Measurements from ENCODE around the gene P2RY2.

DNA sequence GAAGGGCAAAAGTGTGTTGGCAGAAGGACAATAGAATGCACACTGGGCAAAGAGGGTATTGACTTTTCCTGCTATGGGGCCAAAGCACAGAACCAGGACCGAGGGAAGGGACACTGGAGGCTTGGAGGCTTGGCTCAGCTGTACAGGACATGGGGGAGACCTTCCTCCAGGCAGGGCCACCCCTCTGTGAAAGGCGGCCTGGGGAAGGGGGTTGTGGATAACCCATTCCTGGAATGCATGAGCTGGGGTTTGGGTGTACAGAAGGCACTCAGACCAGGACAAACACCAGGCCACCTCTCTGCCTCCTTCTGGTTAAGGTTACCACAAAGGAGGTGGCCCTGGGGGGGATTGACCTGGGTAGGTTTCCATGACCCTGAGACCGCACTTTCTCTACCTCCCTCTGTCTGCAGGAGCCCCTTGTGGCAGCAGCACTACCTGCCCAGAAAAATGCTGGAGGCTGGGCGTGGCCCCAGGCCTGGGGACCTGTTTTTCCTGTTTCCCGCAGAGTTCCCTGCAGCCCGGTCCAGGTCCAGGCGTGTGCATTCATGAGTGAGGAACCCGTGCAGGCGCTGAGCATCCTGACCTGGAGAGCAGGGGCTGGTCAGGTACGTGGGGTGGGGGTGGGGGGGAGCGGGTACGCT is 9.6 kb downstream of the P2RY2 start:
- no peak for TF ChIP-seq EZH2 (IDR thresholded peaks at IDR 0.05; ENCODE audit: borderline replicate concordance, low read depth, low read length)
- TF ChIP-seq MTA3 (IDR thresholded peaks at IDR 0.05; ENCODE audit: borderline replicate concordance), result no peak
- no peak for TF ChIP-seq RCOR1 (IDR thresholded peaks at IDR 0.05; ENCODE audit: borderline replicate concordance in 1 of 2, low read depth in 2 of 2, low read length in 2 of 2)
- TF ChIP-seq LARP7 (IDR thresholded peaks at IDR 0.05), result no peak
- TF ChIP-seq, protein P1, sequence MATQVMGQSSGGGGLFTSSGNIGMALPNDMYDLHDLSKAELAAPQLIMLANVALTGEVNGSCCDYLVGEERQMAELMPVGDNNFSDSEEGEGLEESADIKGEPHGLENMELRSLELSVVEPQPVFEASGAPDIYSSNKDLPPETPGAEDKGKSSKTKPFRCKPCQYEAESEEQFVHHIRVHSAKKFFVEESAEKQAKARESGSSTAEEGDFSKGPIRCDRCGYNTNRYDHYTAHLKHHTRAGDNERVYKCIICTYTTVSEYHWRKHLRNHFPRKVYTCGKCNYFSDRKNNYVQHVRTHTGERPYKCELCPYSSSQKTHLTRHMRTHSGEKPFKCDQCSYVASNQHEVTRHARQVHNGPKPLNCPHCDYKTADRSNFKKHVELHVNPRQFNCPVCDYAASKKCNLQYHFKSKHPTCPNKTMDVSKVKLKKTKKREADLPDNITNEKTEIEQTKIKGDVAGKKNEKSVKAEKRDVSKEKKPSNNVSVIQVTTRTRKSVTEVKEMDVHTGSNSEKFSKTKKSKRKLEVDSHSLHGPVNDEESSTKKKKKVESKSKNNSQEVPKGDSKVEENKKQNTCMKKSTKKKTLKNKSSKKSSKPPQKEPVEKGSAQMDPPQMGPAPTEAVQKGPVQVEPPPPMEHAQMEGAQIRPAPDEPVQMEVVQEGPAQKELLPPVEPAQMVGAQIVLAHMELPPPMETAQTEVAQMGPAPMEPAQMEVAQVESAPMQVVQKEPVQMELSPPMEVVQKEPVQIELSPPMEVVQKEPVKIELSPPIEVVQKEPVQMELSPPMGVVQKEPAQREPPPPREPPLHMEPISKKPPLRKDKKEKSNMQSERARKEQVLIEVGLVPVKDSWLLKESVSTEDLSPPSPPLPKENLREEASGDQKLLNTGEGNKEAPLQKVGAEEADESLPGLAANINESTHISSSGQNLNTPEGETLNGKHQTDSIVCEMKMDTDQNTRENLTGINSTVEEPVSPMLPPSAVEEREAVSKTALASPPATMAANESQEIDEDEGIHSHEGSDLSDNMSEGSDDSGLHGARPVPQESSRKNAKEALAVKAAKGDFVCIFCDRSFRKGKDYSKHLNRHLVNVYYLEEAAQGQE (IDR thresholded peaks at IDR 0.05; ENCODE audit: borderline replicate concordance), result no peak
- TF ChIP-seq, protein P1 (CRISPR knock-in tag; IDR thresholded peaks at IDR 0.05; ENCODE audit: low read depth), result no peak
- TF ChIP-seq, protein P2, sequence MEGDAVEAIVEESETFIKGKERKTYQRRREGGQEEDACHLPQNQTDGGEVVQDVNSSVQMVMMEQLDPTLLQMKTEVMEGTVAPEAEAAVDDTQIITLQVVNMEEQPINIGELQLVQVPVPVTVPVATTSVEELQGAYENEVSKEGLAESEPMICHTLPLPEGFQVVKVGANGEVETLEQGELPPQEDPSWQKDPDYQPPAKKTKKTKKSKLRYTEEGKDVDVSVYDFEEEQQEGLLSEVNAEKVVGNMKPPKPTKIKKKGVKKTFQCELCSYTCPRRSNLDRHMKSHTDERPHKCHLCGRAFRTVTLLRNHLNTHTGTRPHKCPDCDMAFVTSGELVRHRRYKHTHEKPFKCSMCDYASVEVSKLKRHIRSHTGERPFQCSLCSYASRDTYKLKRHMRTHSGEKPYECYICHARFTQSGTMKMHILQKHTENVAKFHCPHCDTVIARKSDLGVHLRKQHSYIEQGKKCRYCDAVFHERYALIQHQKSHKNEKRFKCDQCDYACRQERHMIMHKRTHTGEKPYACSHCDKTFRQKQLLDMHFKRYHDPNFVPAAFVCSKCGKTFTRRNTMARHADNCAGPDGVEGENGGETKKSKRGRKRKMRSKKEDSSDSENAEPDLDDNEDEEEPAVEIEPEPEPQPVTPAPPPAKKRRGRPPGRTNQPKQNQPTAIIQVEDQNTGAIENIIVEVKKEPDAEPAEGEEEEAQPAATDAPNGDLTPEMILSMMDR (IDR thresholded peaks at IDR 0.05 in 2 of 3, conservative IDR thresholded peaks at IDR 0.05 in 1 of 3; ENCODE audit: insufficient read depth in 2 of 3, low read depth in 1 of 3, low read length in 3 of 3), result 0 out of 6 replicates have a peak, but pooled peaks of 1 of the 3 experiments have one; percentile 8
- no peak for TF ChIP-seq ZNF124 (CRISPR knock-in tag; IDR thresholded peaks at IDR 0.05)

Data from K562 (cell line).